Thyroid gland (tissue), 4 donors: ENCODE data around the gene ACOX3. TPM values are rescaled to one million over a fixed set of nuclear protein-coding genes. Genes with fewer than 3 reads are reported as not detected.

Source experiments
- DNase-seq, 2 donors: peaks; one replicate each; pipeline ENCODE4 v3.0.0-alpha.2; 2019
- H3K27ac ChIP-seq, 3 donors: fragments of 200-600 bp; sonication (generic); 1 replicate in 2 of 3; 2 replicates in 1 of 3; pipeline ENCODE4 v1.5.1; 2016 to 2019; ENCODE audit warnings: mild to moderate bottlenecking in 1 of 3, moderate library complexity in 1 of 3
- H3K27me3 ChIP-seq: fragments of 200-600 bp; sonication (generic); one replicate; pipeline ENCODE4 v1.5.1; 2019
- H3K36me3 ChIP-seq, 2 donors: fragments of 200-600 bp; sonication (generic); one replicate each; pipeline ENCODE4 v1.5.1; 2016 to 2019
- H3K4me1 ChIP-seq, 2 donors: fragments of 200-600 bp; sonication (generic); one replicate each; pipeline ENCODE4 v1.5.1; 2017 to 2019
- H3K4me3 ChIP-seq, 3 donors: fragments of 200-600 bp; sonication (generic); replicated peaks in 1 of 3; 1 replicate in 2 of 3; 2 replicates in 1 of 3; pipeline ENCODE4 v1.5.1; 2016; ENCODE audit warnings: mild to moderate bottlenecking in 1 of 3
- H3K9me3 ChIP-seq: fragments of 200-600 bp; sonication (generic); one replicate; pipeline ENCODE4 v1.5.1; 2017
- CTCF ChIP-seq, 6 experiments: fragments of 200-600 bp in 3 of 6; fragments of 450-650 bp in 3 of 6; sonication (generic) in 3 of 6; IDR thresholded peaks; one replicate each; pipeline ENCODE4 v1.5.1; 2016 to 2019; ENCODE audit warnings: antibody characterized with exemption in 6 of 6, mild to moderate bottlenecking in 2 of 6, inconsistent platforms in 1 of 6, moderate library complexity in 1 of 6
- POLR2A ChIP-seq, 2 donors: fragments of 450-650 bp; IDR thresholded peaks; one replicate each; pipeline ENCODE4 v1.6.1; 2017; ENCODE audit warnings: antibody characterized with exemption in 2 of 2, mild to moderate bottlenecking in 2 of 2, moderate library complexity in 1 of 2
- WGBS, 2 donors: methylation state at CpG; one replicate each; pipeline ENCODE4 v1.1.5; 2017; 5-methylcytosine and 5-hydroxymethylcytosine counted together
- intact Hi-C: fragments of 100-400 bp; cut with DNase I; formaldehyde crosslinking; loops from one replicate; pipeline ENCODE4 v1.15.1; 2023
- total RNA-seq, 4 donors: library from RNA; depleted of rRNA; stranded (reverse); fragments of >200 nt; gene quantifications; one replicate each; pipeline ENCODE4 v1.2.3, GENCODE V29; 2016

The ACOX3 gene
- total RNA-seq, 4 donors from 2014 or later: 28.2 to 61.8 (median 47.7) TPM

GRCh38 chr4:8328456-8328855, 112.1 kb downstream of the ACOX3 start:
- no peak for TF ChIP-seq POLR2A (IDR thresholded peaks at IDR 0.05)
- no peak for TF ChIP-seq CTCF (IDR thresholded peaks at IDR 0.05)
- Histone ChIP-seq H3K36me3 (no peaks in the 10 kb centered on the region), H3K4me1 (peaks cover 14 to 37% of the 10 kb centered on the region in 2 donors), H3K27ac (no peak overlapping the region), H3K27me3 (no peaks in the 10 kb centered on the region), H3K9me3 (no peaks in the 10 kb centered on the region), H3K4me3 (no peak overlapping the region)
- intact Hi-C loops: no loop called here
- 85 to 97% methylated on average over 3 of the region's 3 CpGs for WGBS, 2 donors
- no peak for DNase-seq

GRCh38 chr4:8326206-8326605, 114.3 kb downstream of the ACOX3 start:
- Histone ChIP-seq H3K9me3 (no peaks in the 10 kb centered on the region), H3K27me3 (no peaks in the 10 kb centered on the region), H3K36me3 (no peaks in the 10 kb centered on the region), H3K4me3 (no peak overlapping the region), H3K27ac (no peak overlapping the region), H3K4me1 (peaks cover 3 to 22% of the 10 kb centered on the region in 2 donors)
- intact Hi-C loops: no loop called here
- DNase-seq: no peak
- TF ChIP-seq CTCF (IDR thresholded peaks at IDR 0.05): no peak
- no peak for TF ChIP-seq POLR2A (IDR thresholded peaks at IDR 0.05)

GRCh38 chr4:8325291-8325973, 115.1 kb downstream of the ACOX3 start:
- Histone ChIP-seq H3K9me3 (no peaks in the 10 kb centered on the region), H3K27me3 (no peaks in the 10 kb centered on the region), H3K36me3 (no peaks in the 10 kb centered on the region), H3K4me1 (peaks cover under 1 to 15% of the 10 kb centered on the region in 2 donors), H3K4me3 (no peak overlapping the region), H3K27ac (no peak overlapping the region)
- no peak for TF ChIP-seq POLR2A (IDR thresholded peaks at IDR 0.05)
- TF ChIP-seq CTCF (IDR thresholded peaks at IDR 0.05): no peak
- DNase-seq: no peak
- intact Hi-C loops: no loop called here
- WGBS, 2 donors: 89 to 97% methylated on average over 5 to 8 of the region's 8 CpGs

GRCh38 chr4:8324640-8325239, 115.8 kb downstream of the ACOX3 start:
- no peaks in the 10 kb centered on the region for H3K36me3 ChIP-seq
- 83 to 98% methylated on average over 6 of the region's 6 CpGs for WGBS, 2 donors
- H3K4me1 ChIP-seq: peaks cover 8 to 14% of the 10 kb centered on the region in 2 donors
- H3K27ac ChIP-seq: no peak overlapping the region
- no peaks in the 10 kb centered on the region for H3K9me3 ChIP-seq
- no peaks in the 10 kb centered on the region for H3K27me3 ChIP-seq
- no peak for TF ChIP-seq POLR2A (IDR thresholded peaks at IDR 0.05)
- no peak for TF ChIP-seq CTCF (IDR thresholded peaks at IDR 0.05)
- DNase-seq: no peak
- H3K4me3 ChIP-seq: no peak overlapping the region
- intact Hi-C loops: no loop called here

- TF ChIP-seq CTCF (IDR thresholded peaks at IDR 0.05): no peak
- TF ChIP-seq POLR2A (IDR thresholded peaks at IDR 0.05): no peak
- H3K4me1 ChIP-seq: peaks cover 8 to 16% of the 10 kb centered on the region in 2 donors
- no peak overlapping the region for H3K27ac ChIP-seq
- intact Hi-C loops: no loop called here
- no peaks in the 10 kb centered on the region for H3K9me3 ChIP-seq
- H3K27me3 ChIP-seq: no peaks in the 10 kb centered on the region
- no peak for DNase-seq
- WGBS, 2 donors: 81 to 90% methylated on average over 5 of the region's 5 CpGs
- no peak overlapping the region for H3K4me3 ChIP-seq
- no peaks in the 10 kb centered on the region for H3K36me3 ChIP-seq
These were observed 116.5 kb downstream of the ACOX3 start for GRCh38 chr4:8323947-8324555.
